ENCODE results near the gene DMBX1. TPM values are rescaled to one million over a fixed set of nuclear protein-coding genes. Genes with fewer than 3 reads are reported as not detected.
A peak's percentile ranks its signal among the peaks of the same experiment; 100 is the strongest.

The DMBX1 gene
- total and polyA plus RNA-seq, 2 experiments from 2014 or later = not detected

DNA sequence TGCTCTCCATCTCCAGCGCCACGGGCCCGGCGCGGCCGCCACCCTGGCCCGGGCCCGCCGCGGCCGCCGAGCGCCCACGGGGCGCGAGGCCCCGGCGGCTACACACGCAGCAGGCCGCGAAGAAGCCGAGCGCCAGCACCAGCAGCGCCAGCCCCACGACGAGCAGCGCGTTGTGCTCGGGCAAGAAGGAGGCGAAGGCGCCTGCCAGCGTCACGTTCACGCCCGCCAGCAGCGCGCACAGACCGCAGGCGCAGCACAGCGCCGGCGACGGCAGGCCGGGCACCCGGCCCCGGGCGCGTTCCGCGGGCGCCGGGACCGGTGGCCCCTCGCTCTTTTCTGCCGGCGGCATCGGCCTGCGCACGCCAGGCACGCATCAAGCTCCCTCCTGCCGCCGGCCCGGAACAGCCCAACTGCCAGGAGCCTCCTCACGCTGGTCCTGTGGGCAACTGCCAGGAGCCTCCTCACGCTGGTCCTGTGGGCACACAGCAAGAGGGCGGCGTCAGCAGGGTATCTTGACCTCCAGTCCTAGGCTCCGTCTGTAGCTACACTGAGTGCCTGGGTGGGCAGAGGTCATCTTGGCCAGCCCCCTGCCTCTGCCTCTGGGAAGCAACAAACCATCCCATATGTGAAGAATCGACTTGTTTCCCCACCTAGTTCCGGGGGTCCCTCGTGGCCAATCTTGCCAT, 43.7 kb downstream of the DMBX1 start:
- TF ChIP-seq, protein P1, sequence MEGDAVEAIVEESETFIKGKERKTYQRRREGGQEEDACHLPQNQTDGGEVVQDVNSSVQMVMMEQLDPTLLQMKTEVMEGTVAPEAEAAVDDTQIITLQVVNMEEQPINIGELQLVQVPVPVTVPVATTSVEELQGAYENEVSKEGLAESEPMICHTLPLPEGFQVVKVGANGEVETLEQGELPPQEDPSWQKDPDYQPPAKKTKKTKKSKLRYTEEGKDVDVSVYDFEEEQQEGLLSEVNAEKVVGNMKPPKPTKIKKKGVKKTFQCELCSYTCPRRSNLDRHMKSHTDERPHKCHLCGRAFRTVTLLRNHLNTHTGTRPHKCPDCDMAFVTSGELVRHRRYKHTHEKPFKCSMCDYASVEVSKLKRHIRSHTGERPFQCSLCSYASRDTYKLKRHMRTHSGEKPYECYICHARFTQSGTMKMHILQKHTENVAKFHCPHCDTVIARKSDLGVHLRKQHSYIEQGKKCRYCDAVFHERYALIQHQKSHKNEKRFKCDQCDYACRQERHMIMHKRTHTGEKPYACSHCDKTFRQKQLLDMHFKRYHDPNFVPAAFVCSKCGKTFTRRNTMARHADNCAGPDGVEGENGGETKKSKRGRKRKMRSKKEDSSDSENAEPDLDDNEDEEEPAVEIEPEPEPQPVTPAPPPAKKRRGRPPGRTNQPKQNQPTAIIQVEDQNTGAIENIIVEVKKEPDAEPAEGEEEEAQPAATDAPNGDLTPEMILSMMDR (IDR thresholded peaks at IDR 0.05; ENCODE audit: low read depth, low read length) = no peak
- peak; percentile 56 to 62 for DNase-seq (ENCODE audit: low read depth in 1 of 2, low spot score in 1 of 2)
- Histone ChIP-seq H3K4me1 (ENCODE audit: low read depth) (no peaks in the 10 kb centered on the region), H3K27me3 (peaks cover 57% of the 10 kb centered on the region), H3K4me3 (peak overlapping the region; percentile 24), H3K27ac (no peak overlapping the region), H3K9me3 (ENCODE audit: low read depth) (no peaks in the 10 kb centered on the region), H3K36me3 (no peaks in the 10 kb centered on the region)

DNA sequence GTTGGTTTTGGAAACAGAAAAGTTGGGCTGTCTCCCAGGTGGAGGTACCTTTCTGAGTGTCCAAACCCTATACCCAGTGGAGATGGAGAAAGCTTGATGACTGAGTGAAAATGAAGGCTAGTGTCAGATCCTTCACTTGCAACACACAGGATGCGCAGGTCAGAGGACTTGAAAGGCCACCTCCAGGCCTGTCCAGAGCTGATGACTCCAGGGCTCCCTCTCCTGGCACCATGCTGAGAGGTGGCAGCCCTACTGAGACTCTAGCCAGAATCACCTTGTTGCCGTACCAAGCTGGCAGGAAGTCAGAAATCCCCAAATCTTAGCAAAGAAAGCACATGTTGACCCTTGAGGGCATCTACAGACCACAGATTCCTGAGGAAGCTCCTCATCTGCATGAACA, 45.4 kb downstream of the DMBX1 start:
- TF ChIP-seq, protein P1 (IDR thresholded peaks at IDR 0.05; ENCODE audit: low read depth, low read length) = peak; percentile 49
- Histone ChIP-seq H3K27ac (no peak overlapping the region), H3K36me3 (no peaks in the 10 kb centered on the region), H3K4me1 (ENCODE audit: low read depth) (no peaks in the 10 kb centered on the region), H3K9me3 (ENCODE audit: low read depth) (no peaks in the 10 kb centered on the region), H3K4me3 (no peak overlapping the region), H3K27me3 (peaks cover 54% of the 10 kb centered on the region)
- DNase-seq (ENCODE audit: low read depth in 1 of 2, low spot score in 1 of 2) = peak; percentile 18 to 51

DNA sequence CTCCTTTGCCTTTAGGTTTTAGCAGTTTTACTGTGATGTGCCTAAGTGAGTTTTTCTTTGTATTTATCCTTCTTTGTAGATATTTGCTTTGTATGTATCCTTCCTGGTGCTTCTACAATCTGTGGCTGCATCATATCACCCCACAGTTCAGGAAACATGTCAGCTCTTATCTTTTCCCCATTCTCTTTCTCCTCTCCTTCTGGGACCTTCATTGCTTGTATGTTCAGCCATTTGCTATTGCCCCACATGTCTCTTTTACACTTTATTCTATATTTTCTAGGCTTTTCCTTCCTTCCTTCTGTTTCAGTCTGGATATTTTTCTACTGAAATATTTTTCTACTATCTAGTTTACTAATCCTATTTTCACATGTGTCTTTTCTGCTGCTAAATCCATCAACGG, 46.9 kb downstream of the DMBX1 start:
- no peaks in the 10 kb centered on the region for H3K4me1 ChIP-seq (ENCODE audit: low read depth)
- no peaks in the 10 kb centered on the region for H3K9me3 ChIP-seq (ENCODE audit: low read depth)
- TF ChIP-seq, protein P1 (IDR thresholded peaks at IDR 0.05; ENCODE audit: low read depth, low read length) = no peak
- no peak overlapping the region for H3K27ac ChIP-seq
- no peak overlapping the region for H3K4me3 ChIP-seq
- peaks cover 57% of the 10 kb centered on the region for H3K27me3 ChIP-seq
- DNase-seq (ENCODE audit: low read depth in 1 of 2, low spot score in 1 of 2) = no peak
- H3K36me3 ChIP-seq = no peaks in the 10 kb centered on the region

DNA sequence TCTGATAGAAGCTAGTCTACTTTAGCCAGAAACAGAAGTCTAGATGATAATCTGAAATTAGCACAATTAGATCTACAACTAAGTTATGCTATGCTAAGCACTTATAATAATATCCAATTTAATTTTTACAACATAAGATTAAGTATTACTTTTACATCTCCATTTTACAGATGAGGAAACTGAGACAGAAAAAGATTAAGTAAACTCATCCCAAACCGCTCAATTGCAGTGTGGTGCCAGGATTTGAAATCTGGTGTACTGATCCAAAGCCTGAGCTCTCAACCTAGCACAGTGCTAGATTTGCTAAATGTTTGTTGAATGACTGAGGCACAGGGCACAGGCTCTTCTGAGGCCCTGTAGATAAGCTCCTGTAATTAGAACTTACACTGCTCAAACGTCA, 48.0 kb downstream of the DMBX1 start:
- H3K9me3 ChIP-seq (ENCODE audit: low read depth) = no peaks in the 10 kb centered on the region
- H3K4me3 ChIP-seq = no peak overlapping the region
- H3K4me1 ChIP-seq (ENCODE audit: low read depth) = no peaks in the 10 kb centered on the region
- no peaks in the 10 kb centered on the region for H3K36me3 ChIP-seq
- no peak overlapping the region for H3K27ac ChIP-seq
- no peak for DNase-seq (ENCODE audit: low read depth in 1 of 2, low spot score in 1 of 2)
- TF ChIP-seq, protein P1 (IDR thresholded peaks at IDR 0.05; ENCODE audit: low read depth, low read length) = no peak
- H3K27me3 ChIP-seq = peaks cover 57% of the 10 kb centered on the region

DNA sequence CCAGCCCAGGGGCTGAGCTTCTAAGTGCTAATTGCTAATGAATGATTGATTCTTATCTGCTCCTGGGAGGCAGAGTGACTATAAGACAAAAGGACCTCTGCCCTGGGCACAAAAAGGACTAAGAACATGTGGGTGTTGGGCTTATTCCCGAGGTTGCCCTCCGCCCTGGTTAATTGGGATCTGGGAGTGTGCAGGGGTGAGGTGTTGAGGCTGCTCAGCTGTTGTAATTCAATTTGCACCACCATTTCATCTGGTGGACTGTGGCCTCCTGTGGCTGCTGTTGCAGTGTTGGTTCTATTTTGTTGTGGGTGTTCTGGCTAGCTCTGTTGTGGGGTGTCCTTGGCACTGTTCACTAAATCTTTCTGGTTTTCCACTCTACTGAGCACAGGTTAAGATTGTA, 48.5 kb downstream of the DMBX1 start:
- no peak for DNase-seq (ENCODE audit: low read depth in 1 of 2, low spot score in 1 of 2)
- H3K27ac ChIP-seq = no peak overlapping the region
- H3K4me1 ChIP-seq (ENCODE audit: low read depth) = no peaks in the 10 kb centered on the region
- TF ChIP-seq, protein P1 (IDR thresholded peaks at IDR 0.05; ENCODE audit: low read depth, low read length) = no peak
- no peaks in the 10 kb centered on the region for H3K9me3 ChIP-seq (ENCODE audit: low read depth)
- peaks cover 58% of the 10 kb centered on the region for H3K27me3 ChIP-seq
- H3K36me3 ChIP-seq = no peaks in the 10 kb centered on the region
- H3K4me3 ChIP-seq = no peak overlapping the region

Other genes with a start within 250 kb of the DMBX1 start
- 2.5 and 3.3 TPM in 2 replicates for gene RAD54L, start 242.1 kb upstream of the DMBX1 start, total RNA-seq
- gene RAD54L, start 242.1 kb upstream of the DMBX1 start, polyA plus RNA-seq = 5.9 and 13.6 TPM in 2 replicates
- gene LRRC41, start 186.2 kb upstream of the DMBX1 start, total RNA-seq = 118 and 151 TPM in 2 replicates
- gene LRRC41, start 186.2 kb upstream of the DMBX1 start, polyA plus RNA-seq = 130 and 169 TPM in 2 replicates
- gene UQCRH, start 186.1 kb upstream of the DMBX1 start, total RNA-seq = 597 and 948 TPM in 2 replicates
- gene UQCRH, start 186.1 kb upstream of the DMBX1 start, polyA plus RNA-seq = 517 and 698 TPM in 2 replicates
- 9.5 and 10.8 TPM in 2 replicates for gene NSUN4, start 149.0 kb upstream of the DMBX1 start, total RNA-seq
- 15.1 and 16.1 TPM in 2 replicates for gene NSUN4, start 149.0 kb upstream of the DMBX1 start, polyA plus RNA-seq
- gene FAAH, start 95.5 kb upstream of the DMBX1 start, total RNA-seq = 12.4 and 21.0 TPM in 2 replicates
- gene FAAH, start 95.5 kb upstream of the DMBX1 start, polyA plus RNA-seq = 18.7 and 20.2 TPM in 2 replicates
- gene KNCN, start 61.8 kb downstream of the DMBX1 start, total RNA-seq = not detected in 2 replicates
- gene KNCN, start 61.8 kb downstream of the DMBX1 start, polyA plus RNA-seq = not detected in 2 replicates
- gene MKNK1, start 114.4 kb downstream of the DMBX1 start, total RNA-seq = 12.8 and 18.6 TPM in 2 replicates
- gene MKNK1, start 114.4 kb downstream of the DMBX1 start, polyA plus RNA-seq = 20.3 and 23.7 TPM in 2 replicates
- 6.2 and 7.5 TPM in 2 replicates for gene MOB3C, start 127.0 kb downstream of the DMBX1 start, total RNA-seq
- gene MOB3C, start 127.0 kb downstream of the DMBX1 start, polyA plus RNA-seq = 4.5 and 5.5 TPM in 2 replicates
- gene ATPAF1, start 178.5 kb downstream of the DMBX1 start, total RNA-seq = 83.6 and 100 TPM in 2 replicates
- gene ATPAF1, start 178.5 kb downstream of the DMBX1 start, polyA plus RNA-seq = 110 and 120 TPM in 2 replicates
- gene TEX38, start 182.0 kb downstream of the DMBX1 start, total RNA-seq = 1.2 TPM in 1 of 2 replicates, not detected in the other
- gene TEX38, start 182.0 kb downstream of the DMBX1 start, polyA plus RNA-seq = 0.27 and 1.4 TPM in 2 replicates
- gene EFCAB14, start 229.3 kb downstream of the DMBX1 start, total RNA-seq = 33.1 and 33.6 TPM in 2 replicates
- 31.3 and 33.9 TPM in 2 replicates for gene EFCAB14, start 229.3 kb downstream of the DMBX1 start, polyA plus RNA-seq

Data from cardiac muscle cell (in vitro differentiated cells and primary cell).